Measurements from ENCODE around the gene RNASE4. TPM values are rescaled to one million over a fixed set of nuclear protein-coding genes. Genes with fewer than 3 reads are reported as not detected.

RNASE4 gene
- total RNA-seq, 2 experiments from 2014 or later = 0.37 to 0.50 TPM

- intact Hi-C loops (cut with DNase I, micrococcal nuclease) = loop anchor here in 1 of 2 experiments (10.0 kb wide), 1 partner anchor 578 kb away; the partner anchor contains the start of gene HNRNPC
- H3K27me3 Mint-ChIP-seq = no peaks in the 10 kb centered on the region
- CTCF ChIA-PET = interaction anchor here (1.0 to 2.4 kb wide), 3 partner anchors 10 to 74 kb away, joined by 4 to 8 read pairs (median 5); no protein-coding TSS in a partner anchor
These were observed 2.2 kb downstream of the RNASE4 start for GRCh38 chr14:20686386-20687143.

GRCh38 chr14:20687362-20688166, 3.2 kb downstream of the RNASE4 start:
- H3K4me3 Mint-ChIP-seq = no peak overlapping the region
- ATAC-seq = no peak
- H3K9me3 Mint-ChIP-seq (ENCODE audit: low read depth) = no peaks in the 10 kb centered on the region
- no peak for DNase-seq
- ChIA-PET CTCF (interaction anchor here (1.5 to 2.4 kb wide), 2 partner anchors 9 to 74 kb away, joined by 4 to 8 read pairs; no protein-coding TSS in a partner anchor), POLR2A (no interaction called here)
- no peak overlapping the region for H3K27ac Mint-ChIP-seq
- H3K27me3 Mint-ChIP-seq = no peaks in the 10 kb centered on the region
- intact Hi-C loops (cut with DNase I, micrococcal nuclease) = loop anchor here in 1 of 2 experiments (10.0 kb wide), 1 partner anchor 577 kb away; the partner anchor contains the start of gene HNRNPC
- H3K36me3 Mint-ChIP-seq (ENCODE audit: low read depth) = no peaks in the 10 kb centered on the region
- H3K4me1 Mint-ChIP-seq = peaks cover 21% of the 10 kb centered on the region

More at GRCh38 chr14:20686386-20687143, 2.2 kb downstream of the RNASE4 start:
- H3K36me3 Mint-ChIP-seq (ENCODE audit: low read depth) = no peaks in the 10 kb centered on the region
- H3K27ac Mint-ChIP-seq = no peak overlapping the region
- H3K4me3 Mint-ChIP-seq = no peak overlapping the region
- ATAC-seq (no peak), DNase-seq (no peak)
- H3K9me3 Mint-ChIP-seq (ENCODE audit: low read depth) = no peaks in the 10 kb centered on the region
- POLR2A ChIA-PET = no interaction called here
- H3K4me1 Mint-ChIP-seq = peaks cover 24% of the 10 kb centered on the region

- no peaks in the 10 kb centered on the region for H3K36me3 Mint-ChIP-seq (ENCODE audit: low read depth)
- ATAC-seq = no peak
- peaks cover 21% of the 10 kb centered on the region for H3K4me1 Mint-ChIP-seq
- no peak within 1 kb of the TSS for H3K4me3 Mint-ChIP-seq
- no peak for DNase-seq
- intact Hi-C loops (cut with DNase I, micrococcal nuclease) = loop anchor here in 1 of 2 experiments (10.0 kb wide), 1 partner anchor 576 kb away; the partner anchor contains the start of gene HNRNPC
- H3K9me3 Mint-ChIP-seq (ENCODE audit: low read depth) = no peaks in the 10 kb centered on the region
- CTCF ChIA-PET = interaction anchor here (0.8 to 1.5 kb wide), 2 partner anchors 70 to 75 kb away, joined by 3 to 4 read pairs; no protein-coding TSS in a partner anchor
- H3K27me3 Mint-ChIP-seq = no peaks in the 10 kb centered on the region
- POLR2A ChIA-PET = no interaction called here
- no peak within 1 kb of the TSS for H3K27ac Mint-ChIP-seq
These were observed 3.9 kb downstream of the RNASE4 start, which contains the start of gene ANG for GRCh38 chr14:20688167-20688839. Gene ANG (plus strand): TSS chr14:20688764. CDS start chr14:20693565, 4,801 bp downstream.

GRCh38 chr14:20690848-20691640, 6.7 kb downstream of the RNASE4 start:
- peak; percentile 49 for DNase-seq
- Mint-ChIP-seq H3K9me3 (ENCODE audit: low read depth) (no peaks in the 10 kb centered on the region), H3K27ac (peak overlapping the region; percentile 19), H3K27me3 (no peaks in the 10 kb centered on the region), H3K4me3 (no peak overlapping the region), H3K4me1 (peaks cover 11% of the 10 kb centered on the region), H3K36me3 (ENCODE audit: low read depth) (no peaks in the 10 kb centered on the region)
- POLR2A ChIA-PET = no interaction called here
- CTCF ChIA-PET = interaction anchor here (0.6 to 3.8 kb wide), 34 partner anchors 9 to 366 kb away, joined by 3 to 45 read pairs (median 4); partner anchors contain the start of genes APEX1 and OSGEP
- intact Hi-C loops (cut with DNase I, micrococcal nuclease) = loop anchor here (1.0 to 5.0 kb wide), 7 partner anchors 28 to 160 kb away; no protein-coding TSS in a partner anchor
- peak; percentile 83 for ATAC-seq

GRCh38 chr14:20692116-20692751, 7.9 kb downstream of the RNASE4 start:
- H3K9me3 Mint-ChIP-seq (ENCODE audit: low read depth) = no peaks in the 10 kb centered on the region
- ATAC-seq (peak; percentile 79), DNase-seq (no peak)
- POLR2A ChIA-PET = interaction anchor here (0.5 to 0.8 kb wide), 3 partner anchors 9 to 144 kb away, joined by 3 read pairs; no protein-coding TSS in a partner anchor
- CTCF ChIA-PET = interaction anchor here (0.8 to 3.8 kb wide), 16 partner anchors 11 to 363 kb away, joined by 3 to 45 read pairs (median 5); no protein-coding TSS in a partner anchor
- H3K36me3 Mint-ChIP-seq (ENCODE audit: low read depth) = no peaks in the 10 kb centered on the region
- intact Hi-C loops (cut with DNase I, micrococcal nuclease) = loop anchor here in 1 of 2 experiments (5.0 kb wide), 1 partner anchor 40 kb away; no protein-coding TSS in a partner anchor
- H3K4me1 Mint-ChIP-seq = peaks cover 10% of the 10 kb centered on the region
- peak overlapping the region; percentile 47 for H3K27ac Mint-ChIP-seq
- H3K4me3 Mint-ChIP-seq = no peak overlapping the region
- no peaks in the 10 kb centered on the region for H3K27me3 Mint-ChIP-seq

- no peak for DNase-seq
- Mint-ChIP-seq H3K4me1 (peaks cover 3% of the 10 kb centered on the region), H3K27ac (no peak overlapping the region), H3K9me3 (ENCODE audit: low read depth) (no peaks in the 10 kb centered on the region), H3K27me3 (no peaks in the 10 kb centered on the region), H3K4me3 (no peak overlapping the region), H3K36me3 (ENCODE audit: low read depth) (no peaks in the 10 kb centered on the region)
- intact Hi-C loops (cut with DNase I, micrococcal nuclease) = loop anchor here (1.0 kb wide), 3 partner anchors 159 to 275 kb away; no protein-coding TSS in a partner anchor
- no peak for ATAC-seq
- ChIA-PET CTCF (interaction anchor here (0.8 to 2.5 kb wide), 18 partner anchors 11 to 274 kb away, joined by 3 to 21 read pairs (median 4); no protein-coding TSS in a partner anchor), POLR2A (interaction anchor here (0.6 kb wide), 1 partner anchor 23 kb away, joined by 3 read pairs; no protein-coding TSS in a partner anchor)
These were observed 12.4 kb downstream of the RNASE4 start for GRCh38 chr14:20696764-20697163.

- ChIA-PET POLR2A (no interaction called here), CTCF (interaction anchor here (0.8 to 2.5 kb wide), 18 partner anchors 10 to 274 kb away, joined by 3 to 21 read pairs (median 4); no protein-coding TSS in a partner anchor)
- Mint-ChIP-seq H3K27me3 (no peaks in the 10 kb centered on the region), H3K4me1 (peaks cover under 1% of the 10 kb centered on the region), H3K36me3 (ENCODE audit: low read depth) (no peaks in the 10 kb centered on the region), H3K9me3 (ENCODE audit: low read depth) (no peaks in the 10 kb centered on the region), H3K27ac (no peak overlapping the region), H3K4me3 (no peak overlapping the region)
- intact Hi-C loops (cut with DNase I, micrococcal nuclease) = loop anchor here (1.0 kb wide), 3 partner anchors 158 to 274 kb away; no protein-coding TSS in a partner anchor
- ATAC-seq (peak; percentile 95), DNase-seq (peak; percentile 78)
These were observed 13.1 kb downstream of the RNASE4 start for GRCh38 chr14:20697273-20698017.

- POLR2A ChIA-PET = no interaction called here
- CTCF ChIA-PET = interaction anchor here (0.6 to 2.1 kb wide), 9 partner anchors 10 to 176 kb away, joined by 3 to 13 read pairs (median 4); no protein-coding TSS in a partner anchor
- intact Hi-C loops (cut with DNase I, micrococcal nuclease) = no loop called here
- H3K27ac Mint-ChIP-seq = no peak overlapping the region
- H3K36me3 Mint-ChIP-seq (ENCODE audit: low read depth) = no peaks in the 10 kb centered on the region
- H3K9me3 Mint-ChIP-seq (ENCODE audit: low read depth) = no peaks in the 10 kb centered on the region
- no peak for DNase-seq
- no peak overlapping the region for H3K4me3 Mint-ChIP-seq
- H3K4me1 Mint-ChIP-seq = no peaks in the 10 kb centered on the region
- no peaks in the 10 kb centered on the region for H3K27me3 Mint-ChIP-seq
- no peak for ATAC-seq
These were observed 13.6 kb downstream of the RNASE4 start for GRCh38 chr14:20698018-20698329.

- intact Hi-C loops (cut with DNase I, micrococcal nuclease) = no loop called here
- ATAC-seq = no peak
- Mint-ChIP-seq H3K36me3 (ENCODE audit: low read depth) (no peaks in the 10 kb centered on the region), H3K27ac (no peak overlapping the region), H3K4me1 (no peaks in the 10 kb centered on the region), H3K9me3 (ENCODE audit: low read depth) (no peaks in the 10 kb centered on the region), H3K27me3 (no peaks in the 10 kb centered on the region), H3K4me3 (no peak overlapping the region)
- POLR2A ChIA-PET = no interaction called here
- no peak for DNase-seq
- CTCF ChIA-PET = interaction anchor here (0.6 to 2.1 kb wide), 9 partner anchors 8 to 174 kb away, joined by 3 to 13 read pairs (median 4); no protein-coding TSS in a partner anchor
These were observed 14.6 kb downstream of the RNASE4 start for GRCh38 chr14:20698934-20699333.
